Rectal smooth muscle tissue (tissue), 1 donor: Measurements from ENCODE around the gene PKP3.

Experiments
- H3K27ac ChIP-seq: one replicate; pipeline ENCODE4 v1.7.0; 2013; ENCODE audit warnings: low read depth, low read length, inconsistent platforms
- H3K27me3 ChIP-seq: one replicate; pipeline ENCODE4 v1.7.0; 2013; ENCODE audit warnings: low read length; ENCODE audit not compliant: control insufficient read depth, insufficient read depth
- H3K36me3 ChIP-seq: one replicate; pipeline ENCODE4 v1.7.0; 2013; ENCODE audit warnings: low read length; ENCODE audit not compliant: control insufficient read depth, insufficient read depth
- H3K4me1 ChIP-seq: one replicate; pipeline ENCODE4 v1.7.0; 2013; ENCODE audit warnings: low read length; ENCODE audit not compliant: control insufficient read depth, insufficient read depth
- H3K4me3 ChIP-seq: one replicate; pipeline ENCODE4 v1.7.0; 2013; ENCODE audit warnings: low read length
- H3K9ac ChIP-seq: one replicate; pipeline ENCODE4 v1.7.0; 2013; ENCODE audit warnings: low read length

PKP3 gene

GRCh38 chr11:368414-369335, 25.3 kb upstream of the PKP3 start:
- H3K4me3 ChIP-seq = peak overlapping the region; percentile 4
- H3K4me1 ChIP-seq = no peaks in the 10 kb centered on the region
- H3K9ac ChIP-seq = no peak overlapping the region
- H3K36me3 ChIP-seq = no peaks in the 10 kb centered on the region
- peaks cover 28% of the 10 kb centered on the region for H3K27me3 ChIP-seq
- no peak overlapping the region for H3K27ac ChIP-seq

- Histone ChIP-seq H3K27ac (no peak within 1 kb of the TSS), H3K4me1 (no peaks in the 10 kb centered on the region), H3K4me3 (peak within 1 kb of the TSS; percentile 4), H3K36me3 (no peaks in the 10 kb centered on the region), H3K9ac (no peak within 1 kb of the TSS), H3K27me3 (peaks cover 28% of the 10 kb centered on the region)
Observed at GRCh38 chr11:369336-370018, 24.5 kb upstream of the PKP3 start, which contains the start of gene B4GALNT4. Gene B4GALNT4 (plus strand): TSS chr11:369499. CDS start chr11:369804, 305 bp downstream.

GRCh38 chr11:370070-370941, 23.7 kb upstream of the PKP3 start:
- H3K9ac ChIP-seq = no peak overlapping the region
- peaks cover 23% of the 10 kb centered on the region for H3K27me3 ChIP-seq
- H3K4me3 ChIP-seq = no peak overlapping the region
- H3K27ac ChIP-seq = no peak overlapping the region
- no peaks in the 10 kb centered on the region for H3K4me1 ChIP-seq
- H3K36me3 ChIP-seq = no peaks in the 10 kb centered on the region

- Histone ChIP-seq H3K9ac (no peak overlapping the region), H3K27ac (no peak overlapping the region), H3K27me3 (peaks cover 23% of the 10 kb centered on the region), H3K36me3 (no peaks in the 10 kb centered on the region), H3K4me1 (no peaks in the 10 kb centered on the region), H3K4me3 (no peak overlapping the region)
Observed at GRCh38 chr11:371051-371450, 23.0 kb upstream of the PKP3 start.

GRCh38 chr11:371716-372590, 22.1 kb upstream of the PKP3 start:
- H3K27ac ChIP-seq = no peak overlapping the region

GRCh38 chr11:372809-373715, 20.9 kb upstream of the PKP3 start:
- Histone ChIP-seq H3K27ac (no peak overlapping the region), H3K36me3 (no peaks in the 10 kb centered on the region), H3K4me1 (no peaks in the 10 kb centered on the region), H3K4me3 (no peak overlapping the region), H3K9ac (no peak overlapping the region), H3K27me3 (peaks cover 14% of the 10 kb centered on the region)

More at GRCh38 chr11:371716-372590, 22.1 kb upstream of the PKP3 start:
- H3K9ac ChIP-seq = no peak overlapping the region
- H3K36me3 ChIP-seq = no peaks in the 10 kb centered on the region
- no peaks in the 10 kb centered on the region for H3K4me1 ChIP-seq
- no peak overlapping the region for H3K4me3 ChIP-seq
- peaks cover 23% of the 10 kb centered on the region for H3K27me3 ChIP-seq

GRCh38 chr11:373716-374551, 20.1 kb upstream of the PKP3 start:
- no peaks in the 10 kb centered on the region for H3K36me3 ChIP-seq
- H3K27me3 ChIP-seq = peaks cover 7% of the 10 kb centered on the region
- no peak overlapping the region for H3K9ac ChIP-seq
- H3K4me3 ChIP-seq = no peak overlapping the region
- H3K4me1 ChIP-seq = no peaks in the 10 kb centered on the region
- H3K27ac ChIP-seq = no peak overlapping the region

GRCh38 chr11:375065-376025, 18.7 kb upstream of the PKP3 start:
- Histone ChIP-seq H3K27me3 (peaks cover 7% of the 10 kb centered on the region), H3K4me1 (no peaks in the 10 kb centered on the region), H3K4me3 (no peak overlapping the region)

GRCh38 chr11:376531-377173, 17.4 kb upstream of the PKP3 start:
- no peak overlapping the region for H3K9ac ChIP-seq
- H3K36me3 ChIP-seq = no peaks in the 10 kb centered on the region
- H3K27ac ChIP-seq = no peak overlapping the region
- no peaks in the 10 kb centered on the region for H3K27me3 ChIP-seq
- no peak overlapping the region for H3K4me3 ChIP-seq
- H3K4me1 ChIP-seq = no peaks in the 10 kb centered on the region

More at GRCh38 chr11:375065-376025, 18.7 kb upstream of the PKP3 start:
- H3K27ac ChIP-seq = no peak overlapping the region
- H3K36me3 ChIP-seq = no peaks in the 10 kb centered on the region
- H3K9ac ChIP-seq = no peak overlapping the region
